GM23248 (cell line): Measurements from ENCODE around the gene ITPRID2. TPM values are rescaled to one million over a fixed set of nuclear protein-coding genes. Genes with fewer than 3 reads are reported as not detected.

ENCODE experiments used
- DNase-seq: peaks from one replicate; pipeline ENCODE4 v3.0.0-alpha.2; 2015
- H2AFZ ChIP-seq: fragments of 200-600 bp; sonication (generic); 2 replicates; pipeline ENCODE4 v1.6.1; 2016; ENCODE audit warnings: antibody characterized with exemption
- H3F3A ChIP-seq: fragments of 200-600 bp; sonication (generic); 2 replicates; pipeline ENCODE4 v1.6.1; 2016; ENCODE audit warnings: mild to moderate bottlenecking, antibody characterized with exemption, mixed run types; ENCODE audit not compliant: insufficient read depth
- H3K27ac ChIP-seq: fragments of 200-600 bp; sonication (generic); 2 replicates; pipeline ENCODE4 v1.5.1; 2016; ENCODE audit warnings: mild to moderate bottlenecking
- H3K27me3 ChIP-seq: fragments of 200-600 bp; sonication (generic); replicated peaks from 2 replicates; pipeline ENCODE4 v1.6.1; 2016; ENCODE audit warnings: mild to moderate bottlenecking; ENCODE audit not compliant: insufficient read depth
- H3K36me3 ChIP-seq: fragments of 200-600 bp; sonication (generic); 2 replicates; pipeline ENCODE4 v1.6.1; 2016; ENCODE audit warnings: low read depth, mild to moderate bottlenecking
- H3K4me1 ChIP-seq: fragments of 200-600 bp; sonication (generic); 2 replicates; pipeline ENCODE4 v1.6.1; 2016; ENCODE audit warnings: mild to moderate bottlenecking; ENCODE audit not compliant: insufficient read depth
- H3K4me2 ChIP-seq: fragments of 200-600 bp; sonication (generic); one replicate; pipeline ENCODE4 v1.6.1; 2016; ENCODE audit warnings: mild to moderate bottlenecking; ENCODE audit not compliant: unreplicated experiment
- H3K4me3 ChIP-seq: fragments of 200-600 bp; sonication (generic); 2 replicates; pipeline ENCODE4 v1.5.1; 2016; ENCODE audit warnings: mild to moderate bottlenecking
- H3K79me2 ChIP-seq: fragments of 200-600 bp; sonication (generic); 2 replicates; pipeline ENCODE4 v1.6.1; 2016; ENCODE audit warnings: mild to moderate bottlenecking; ENCODE audit not compliant: insufficient read depth
- H3K9ac ChIP-seq: fragments of 200-600 bp; sonication (generic); 2 replicates; pipeline ENCODE4 v1.6.1; 2016; ENCODE audit warnings: mild to moderate bottlenecking
- H3K9me2 ChIP-seq: fragments of 200-600 bp; sonication (generic); 2 replicates; pipeline ENCODE4 v1.6.1; 2016; ENCODE audit warnings: mixed run types, mild to moderate bottlenecking, moderate library complexity; ENCODE audit not compliant: insufficient read depth
- H3K9me3 ChIP-seq: fragments of 200-600 bp; sonication (generic); one replicate; pipeline ENCODE4 v1.6.1; 2017; ENCODE audit warnings: low read depth
- H4K20me1 ChIP-seq: fragments of 200-600 bp; sonication (generic); 2 replicates; pipeline ENCODE4 v1.6.0; 2016; ENCODE audit not compliant: insufficient read depth
- EZH2 ChIP-seq: fragments of 200-600 bp; sonication (generic); IDR thresholded peaks from 2 replicates; pipeline ENCODE4 v1.6.1; 2018; ENCODE audit warnings: antibody characterized with exemption, mild to moderate bottlenecking; ENCODE audit not compliant: insufficient read depth, poor library complexity, severe bottlenecking
- EZH2phosphoT487 ChIP-seq: fragments of 200-600 bp; sonication (generic); IDR thresholded peaks from 2 replicates; pipeline ENCODE4 v1.6.1; 2018; ENCODE audit warnings: antibody characterized with exemption, moderate library complexity, mild to moderate bottlenecking, low read depth; ENCODE audit not compliant: insufficient read depth
- WGBS, 2 experiments: methylation state at CpG; one replicate each; pipeline ENCODE4 v1.1.6; 2015 to 2017; ENCODE audit warnings: low lambda C conversion rate in 2 of 2, low coverage in 1 of 2; ENCODE audit errors: missing lambda C conversion rate in 2 of 2; 5-methylcytosine and 5-hydroxymethylcytosine counted together
- in situ Hi-C: fragments of 300-500 bp; cut with MboI; formaldehyde crosslinking; loops from 2 replicates; pipeline ENCODE4 v1.15.0; 2020
- polyA plus RNA-seq: library from polyadenylated mRNA; unstranded; fragments of >200 nt; fragmentation: Nextera tagmentation; extraction: Ambion mirVana; gene quantifications from 2 replicates; pipeline ENCODE4 v1.2.1, GENCODE V29; 2016
- total RNA-seq: library from RNA; depleted of rRNA; stranded (reverse); fragments of >200 nt; shearing (Covaris generic); gene quantifications from 2 replicates; pipeline ENCODE4 v1.2.3, GENCODE V29; 2014

ITPRID2 gene
- total and polyA plus RNA-seq, 2 experiments from 2014 or later, result 26.4 to 52.7 TPM

DNA sequence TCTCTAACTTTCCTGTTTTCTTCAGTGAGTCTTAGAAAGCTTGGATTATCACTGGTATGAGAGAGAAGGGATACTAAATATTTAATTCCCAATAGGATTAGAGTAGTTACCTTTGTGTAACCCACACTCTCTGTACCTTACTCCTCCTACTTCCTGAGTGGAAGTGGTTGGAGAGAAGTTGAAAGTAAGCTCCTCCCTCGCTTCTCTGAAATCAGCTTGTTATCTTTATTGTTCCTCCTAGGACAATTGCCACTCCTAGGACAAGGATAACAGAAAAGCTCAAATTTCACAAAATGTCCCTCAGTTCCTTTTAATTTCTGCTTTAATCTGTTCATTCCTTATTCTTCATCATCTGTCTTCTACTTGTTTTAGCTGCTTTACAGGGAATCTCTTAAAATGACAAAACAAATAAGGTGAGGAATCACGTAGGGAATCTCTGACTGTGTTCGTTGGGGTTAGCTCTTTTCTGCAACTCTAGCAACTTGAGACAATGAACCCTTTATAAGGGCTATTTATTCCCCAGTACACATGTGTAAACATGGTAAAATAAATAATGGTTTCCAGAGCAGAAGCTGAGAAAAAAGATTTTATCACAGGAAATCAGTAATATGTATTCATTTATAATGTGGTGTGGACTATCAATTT lies 8.6 kb downstream of the ITPRID2 start:
- no peaks in the 10 kb centered on the region for H3K9me2 ChIP-seq
- H3K27ac ChIP-seq, result no peak overlapping the region
- WGBS, 2 experiments, result 95% methylated on average over 3 of the region's 3 CpGs
- H3K9ac ChIP-seq, result no peak overlapping the region
- peaks cover 13% of the 10 kb centered on the region for H3K4me1 ChIP-seq
- no peaks in the 10 kb centered on the region for H4K20me1 ChIP-seq
- no peaks in the 10 kb centered on the region for H3K9me3 ChIP-seq
- H3K36me3 ChIP-seq, result peaks cover 73% of the 10 kb centered on the region
- TF ChIP-seq EZH2 (no peak), EZH2phosphoT487 (no peak)
- no peaks in the 10 kb centered on the region for H3K27me3 ChIP-seq
- no peak overlapping the region for H3K4me2 ChIP-seq
- no peak overlapping the region for H3K4me3 ChIP-seq
- H3K79me2 ChIP-seq, result peaks cover 79% of the 10 kb centered on the region
- in situ Hi-C loops, result no loop called here
- no peak for DNase-seq
- no peak overlapping the region for H2AFZ ChIP-seq
- H3F3A ChIP-seq, result no peaks in the 10 kb centered on the region

DNA sequence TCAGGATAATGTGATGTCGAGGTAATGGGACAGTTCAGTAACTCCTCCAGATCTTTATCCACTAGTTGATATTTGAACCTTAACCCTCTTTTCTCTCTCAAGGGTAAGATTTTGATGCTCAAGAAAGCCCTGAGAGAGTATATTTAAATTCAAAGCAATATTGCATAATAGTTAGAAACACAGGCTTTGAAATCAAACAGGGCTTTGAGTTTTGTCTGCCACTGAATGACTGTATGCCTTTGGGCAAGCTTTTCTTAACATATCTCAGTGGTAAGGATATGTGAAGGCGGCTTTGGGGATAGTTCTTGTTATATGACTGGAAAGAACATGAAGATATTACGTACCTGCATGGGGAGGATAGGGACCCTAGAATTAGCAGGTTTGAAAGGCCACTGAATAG lies 11.1 kb downstream of the ITPRID2 start:
- in situ Hi-C loops, result no loop called here
- H3K4me1 ChIP-seq, result no peaks in the 10 kb centered on the region
- no peaks in the 10 kb centered on the region for H4K20me1 ChIP-seq
- DNase-seq, result no peak
- no peak overlapping the region for H3K4me3 ChIP-seq
- peaks cover 79% of the 10 kb centered on the region for H3K79me2 ChIP-seq
- no peak overlapping the region for H3K9ac ChIP-seq
- H3F3A ChIP-seq, result no peaks in the 10 kb centered on the region
- no peaks in the 10 kb centered on the region for H3K9me2 ChIP-seq
- WGBS, 2 experiments, result 95 to 99% methylated on average over 3 of the region's 3 CpGs
- H3K27ac ChIP-seq, result no peak overlapping the region
- no peak overlapping the region for H3K4me2 ChIP-seq
- TF ChIP-seq EZH2phosphoT487, result no peak
- peaks cover 67% of the 10 kb centered on the region for H3K36me3 ChIP-seq
- no peaks in the 10 kb centered on the region for H3K9me3 ChIP-seq
- H2AFZ ChIP-seq, result no peak overlapping the region
- H3K27me3 ChIP-seq, result no peaks in the 10 kb centered on the region

DNA sequence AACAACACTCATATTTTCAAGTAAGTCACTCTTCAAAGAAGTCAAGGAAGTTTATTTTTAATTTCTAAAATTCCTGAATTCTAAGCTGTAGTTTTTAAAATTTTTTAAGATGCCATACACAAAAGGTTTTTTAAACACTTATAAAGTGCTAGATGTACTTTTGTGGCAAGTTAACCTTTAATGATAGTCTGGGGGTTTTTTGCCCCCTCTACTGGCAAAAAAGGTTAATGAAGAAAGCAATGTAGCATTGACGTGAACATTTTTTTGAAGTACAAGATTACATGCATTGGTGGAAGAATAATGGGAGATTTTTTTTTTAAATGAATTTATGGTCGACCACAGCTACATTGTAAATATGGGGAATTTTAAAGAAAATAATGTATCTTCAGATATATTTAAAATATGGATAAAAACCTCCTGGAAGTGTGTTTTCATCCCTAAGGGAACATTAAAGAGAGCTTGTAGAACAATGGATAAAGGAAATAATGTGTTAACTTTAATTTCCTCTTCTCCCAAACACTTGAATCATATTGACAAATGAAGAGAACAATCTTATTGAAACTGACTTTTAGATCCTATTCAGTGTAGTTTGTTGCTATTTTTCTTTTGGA lies 12.6 kb downstream of the ITPRID2 start:
- no peak overlapping the region for H3K9ac ChIP-seq
- H3K27me3 ChIP-seq, result no peaks in the 10 kb centered on the region
- in situ Hi-C loops, result no loop called here

DNA sequence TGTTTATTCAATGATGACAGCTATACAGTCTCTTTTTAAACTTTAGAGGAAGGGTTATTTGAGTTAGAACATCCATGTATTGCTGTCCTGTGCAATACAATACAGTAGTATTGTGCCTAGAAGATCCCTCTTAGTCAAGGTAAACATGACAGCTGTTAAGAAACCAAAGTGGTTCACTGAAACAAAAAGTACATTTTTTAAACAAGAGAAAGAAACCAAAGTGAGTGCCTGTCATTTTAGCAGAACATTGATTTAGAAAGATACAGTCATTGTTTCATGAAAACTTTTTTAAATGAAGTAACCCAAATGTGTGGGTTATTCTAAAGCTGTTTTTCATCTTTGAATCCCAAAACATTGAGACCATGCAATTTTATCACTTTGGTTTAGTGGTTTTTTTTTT lies 15.5 kb downstream of the ITPRID2 start:
- Histone ChIP-seq H3K9me2 (no peaks in the 10 kb centered on the region), H3K27me3 (no peaks in the 10 kb centered on the region), H3K27ac (no peak overlapping the region), H3K36me3 (peaks cover 42% of the 10 kb centered on the region), H3K9me3 (no peaks in the 10 kb centered on the region), H3K4me1 (no peaks in the 10 kb centered on the region), H3K4me3 (no peak overlapping the region), H3F3A (no peaks in the 10 kb centered on the region), H3K79me2 (peaks cover 67% of the 10 kb centered on the region), H3K9ac (no peak overlapping the region), H3K4me2 (no peak overlapping the region), H2AFZ (no peak overlapping the region), H4K20me1 (no peaks in the 10 kb centered on the region)
- in situ Hi-C loops, result no loop called here
- no peak for TF ChIP-seq EZH2
- no peak for TF ChIP-seq EZH2phosphoT487
- DNase-seq, result no peak

More for the DNA sequence above, 12.6 kb downstream of the ITPRID2 start:
- peaks cover 54% of the 10 kb centered on the region for H3K36me3 ChIP-seq
- no peak for TF ChIP-seq EZH2
- H3K4me1 ChIP-seq, result no peaks in the 10 kb centered on the region
- H3K27ac ChIP-seq, result no peak overlapping the region
- no peak overlapping the region for H2AFZ ChIP-seq
- peaks cover 81% of the 10 kb centered on the region for H3K79me2 ChIP-seq
- no peaks in the 10 kb centered on the region for H3F3A ChIP-seq
- peak; percentile 44 for DNase-seq
- H3K9me3 ChIP-seq, result no peaks in the 10 kb centered on the region
- no peaks in the 10 kb centered on the region for H3K9me2 ChIP-seq
- no peak overlapping the region for H3K4me2 ChIP-seq
- 22 to 26% methylated on average over 2 of the region's 2 CpGs for WGBS, 2 experiments
- no peak overlapping the region for H3K4me3 ChIP-seq
- no peaks in the 10 kb centered on the region for H4K20me1 ChIP-seq
